Measurements from ENCODE around the gene KCNQ1.

Gene KCNQ1

DNA sequence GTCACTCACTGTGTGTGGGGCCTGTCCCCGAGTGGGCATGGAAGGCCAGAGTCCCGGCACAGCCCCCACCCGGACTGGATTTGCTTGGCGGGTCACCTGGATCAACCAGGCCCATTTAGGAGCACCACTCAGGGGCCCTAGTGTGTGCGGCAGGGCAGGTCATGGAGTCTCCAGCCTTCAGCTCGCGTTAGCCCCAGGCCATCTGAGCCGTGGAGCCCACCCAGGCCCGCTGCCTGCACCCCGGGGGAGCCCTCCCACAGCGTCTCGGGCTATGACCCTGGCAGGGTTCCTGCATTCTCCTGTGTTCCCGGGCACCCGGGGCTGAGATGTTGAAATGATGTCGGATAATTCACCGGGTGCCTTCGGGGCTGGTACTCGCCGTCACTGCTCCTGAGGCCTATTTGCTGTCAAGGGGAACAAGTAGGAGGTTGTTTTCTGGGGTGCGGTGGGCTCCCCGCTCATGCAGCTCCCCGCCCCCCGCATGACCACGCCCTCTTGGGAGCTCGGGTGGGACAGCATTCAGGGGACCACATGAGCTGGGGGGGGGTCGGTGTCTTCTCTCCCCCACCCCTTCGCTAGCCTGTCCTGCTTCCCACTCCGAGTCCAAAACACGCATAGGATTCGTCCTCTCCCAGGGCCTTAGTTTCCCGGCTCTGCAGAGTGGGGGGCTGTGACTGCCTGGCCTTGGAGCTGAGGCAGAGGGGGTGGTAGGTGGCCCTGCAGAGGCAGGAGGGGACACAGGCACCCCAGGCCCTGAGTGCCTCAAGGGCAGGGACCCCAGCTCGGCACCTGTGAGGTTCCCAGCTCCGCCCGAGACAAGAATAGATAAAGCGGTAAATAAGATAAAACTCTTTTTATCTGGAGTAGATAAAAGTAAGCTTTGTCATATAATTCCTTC, 77.2 kb downstream of the KCNQ1 start:
- DNase-seq (ENCODE audit: low read depth in 2 of 2), result no peak

DNA sequence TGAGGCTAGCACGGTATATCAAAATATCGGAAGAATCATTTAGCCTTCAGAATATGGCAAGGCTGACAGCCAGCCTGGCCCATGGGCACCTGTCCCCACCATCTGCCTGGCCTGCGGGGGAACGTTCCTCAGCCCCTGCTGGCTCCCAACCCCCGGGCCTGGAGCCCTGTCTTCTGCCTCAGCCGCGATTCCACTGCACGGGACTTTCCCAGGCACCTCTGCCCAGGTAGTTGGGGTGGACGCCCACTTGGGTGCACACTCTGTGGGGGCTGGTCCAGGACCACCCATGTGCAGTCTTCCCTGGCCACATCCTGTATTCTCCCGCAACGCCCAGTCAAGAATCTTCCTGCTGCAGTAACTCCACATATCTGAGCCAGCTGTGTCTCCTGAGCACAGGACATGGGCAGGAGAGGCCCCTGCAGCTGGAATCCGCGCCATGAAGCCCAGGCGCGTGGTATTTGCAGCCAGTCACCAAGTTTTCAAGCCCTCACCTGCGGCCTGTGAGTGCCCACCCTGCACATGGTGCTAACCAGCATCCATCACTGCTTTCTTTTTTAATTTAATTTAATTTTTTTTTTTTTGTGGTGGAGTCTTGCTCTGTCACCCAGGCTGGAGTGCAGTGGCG, 77.9 kb downstream of the KCNQ1 start:
- DNase-seq (ENCODE audit: low read depth in 2 of 2), result no peak

DNA sequence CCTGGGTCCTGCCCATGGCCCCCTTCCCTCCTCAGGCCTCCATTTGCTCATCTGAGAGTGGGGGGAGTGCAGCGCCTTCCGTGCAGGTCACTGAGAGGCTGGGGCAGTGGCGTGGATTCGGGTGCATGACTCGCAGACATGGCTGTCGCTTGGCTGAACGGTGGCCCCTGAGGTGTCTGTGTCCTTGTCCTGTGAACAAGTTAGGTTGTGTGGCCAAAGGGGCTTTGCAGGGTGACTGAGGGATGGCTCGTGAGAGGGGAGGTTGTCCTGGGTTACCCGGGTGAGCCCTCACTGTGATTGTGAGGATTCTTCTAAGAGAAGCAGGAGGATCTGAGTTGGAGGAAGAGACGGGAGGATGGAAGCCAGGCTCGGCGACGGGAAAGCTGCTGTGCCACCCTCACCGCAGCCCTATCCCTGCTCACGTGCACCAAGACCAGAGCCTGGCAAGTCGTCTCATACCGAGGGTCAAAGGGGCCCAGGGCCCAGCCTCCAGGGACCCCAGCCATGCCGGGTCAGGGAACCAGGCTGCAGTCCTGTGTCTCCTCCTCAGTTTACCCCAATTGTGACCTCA, 79.1 kb downstream of the KCNQ1 start:
- DNase-seq (ENCODE audit: low read depth in 2 of 2), result no peak

DNA sequence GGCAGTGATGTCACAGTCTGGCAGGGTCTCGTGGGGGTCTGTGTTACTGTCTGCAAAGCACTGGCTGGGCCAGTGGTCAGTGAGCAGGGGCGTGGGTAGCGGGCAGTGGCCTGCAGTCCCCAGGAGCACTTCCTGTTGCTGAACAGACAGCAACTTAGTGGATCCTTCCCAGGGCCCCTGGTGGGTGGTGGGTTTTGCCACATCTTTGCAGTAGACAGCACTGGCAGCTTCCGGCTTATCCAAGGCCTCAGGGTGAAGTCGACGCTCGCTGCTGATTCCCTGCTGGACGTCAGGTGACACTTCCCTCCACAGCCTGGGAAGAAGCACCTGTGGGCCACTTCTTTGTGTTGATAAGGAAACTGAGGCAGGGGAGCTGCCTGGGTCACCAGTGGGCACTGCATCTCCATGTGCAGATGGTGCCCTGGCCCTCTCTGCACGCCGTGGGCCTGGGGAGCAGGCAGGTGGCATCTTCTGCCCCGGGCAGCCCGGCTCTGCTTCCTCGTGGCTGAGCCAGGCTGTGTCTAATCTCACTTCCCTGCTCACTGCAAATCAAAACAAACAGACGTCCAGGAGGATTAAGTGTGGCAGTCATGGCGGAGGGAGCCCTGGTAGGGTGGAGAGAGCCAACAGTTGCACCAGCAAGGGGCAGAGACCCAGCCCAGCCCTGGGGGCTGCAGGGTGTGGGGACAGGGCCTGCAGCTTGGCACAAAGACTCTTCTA, 79.8 kb downstream of the KCNQ1 start:
- DNase-seq (ENCODE audit: low read depth in 2 of 2), result no peak

DNA sequence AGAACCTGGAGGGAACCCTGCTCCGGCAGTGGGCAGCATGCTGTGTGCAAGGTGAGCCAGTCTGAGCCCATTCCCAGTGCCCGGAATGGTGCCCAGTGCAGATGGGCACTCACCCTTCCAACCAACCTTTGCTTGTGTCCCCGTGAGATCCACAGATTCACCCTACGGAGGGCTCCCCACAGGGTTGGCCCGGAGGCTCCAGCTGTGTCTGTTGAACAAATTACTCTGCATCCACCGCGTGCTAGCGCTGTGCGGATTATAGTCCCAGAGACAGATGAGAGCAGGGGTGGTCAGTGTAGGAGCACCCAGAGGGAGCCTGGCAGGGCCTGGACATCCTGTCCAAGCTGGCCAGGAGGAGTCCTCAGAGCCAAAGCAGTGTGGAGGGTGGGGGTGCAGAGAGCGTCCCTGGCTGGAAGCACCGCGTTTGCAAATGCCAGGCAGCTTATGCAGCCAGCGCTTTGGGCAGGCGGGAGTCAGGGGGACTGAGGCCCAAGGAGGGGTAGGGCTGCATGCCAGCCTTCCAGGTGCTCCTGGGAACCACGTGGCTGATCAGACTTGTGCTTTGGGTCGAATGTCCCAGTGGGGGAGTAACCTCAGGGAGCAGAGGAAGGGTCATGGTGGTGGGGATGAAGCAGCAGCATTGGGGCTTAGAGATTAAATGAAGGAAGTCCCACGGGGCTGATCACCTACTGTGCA, 80.5 kb downstream of the KCNQ1 start:
- no peak for DNase-seq (ENCODE audit: low read depth in 2 of 2)

DNA sequence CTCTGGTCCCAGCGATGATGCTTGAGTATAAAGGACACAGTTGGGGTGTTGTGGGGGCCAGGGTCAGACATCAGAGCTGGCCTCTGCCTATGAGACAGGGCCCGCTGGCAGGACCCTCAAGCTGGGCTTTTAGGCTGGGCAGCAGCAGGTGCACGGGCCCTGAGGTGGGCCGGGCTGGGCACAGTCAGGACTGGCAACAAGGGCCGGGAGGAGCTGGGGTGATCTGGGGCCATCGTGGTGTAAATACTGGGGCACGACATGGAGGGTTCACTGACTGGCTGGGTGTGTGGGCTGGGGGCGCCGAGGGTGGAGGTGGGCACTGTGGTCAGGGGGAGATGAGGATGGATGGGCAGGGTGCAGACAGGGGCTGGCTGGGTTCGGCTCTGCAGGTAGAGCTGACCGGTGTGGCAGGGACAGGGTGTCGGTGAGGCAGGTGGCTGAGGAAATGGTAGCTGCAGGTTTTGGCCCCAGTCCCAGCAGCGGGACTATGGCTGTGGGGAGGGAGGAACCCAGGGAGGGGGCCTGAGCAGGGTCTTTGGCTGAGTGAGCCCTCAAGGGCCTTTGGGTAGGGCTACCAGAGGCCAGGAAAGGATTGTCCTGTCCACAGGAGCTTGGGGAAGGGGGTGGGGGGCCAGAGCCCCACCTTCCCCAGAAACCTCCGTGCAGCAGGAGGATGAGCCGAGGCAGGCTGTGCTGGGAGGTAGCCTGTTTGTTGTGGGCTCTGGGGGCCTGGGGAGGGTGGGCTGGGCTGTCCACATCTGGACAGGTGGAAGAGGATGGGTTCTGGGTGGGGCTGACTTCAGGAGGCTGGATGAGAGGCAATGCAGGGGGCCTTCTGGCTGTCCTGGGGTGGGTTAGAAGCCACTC, 81.4 kb downstream of the KCNQ1 start:
- no peak for DNase-seq (ENCODE audit: low read depth in 2 of 2)

DNA sequence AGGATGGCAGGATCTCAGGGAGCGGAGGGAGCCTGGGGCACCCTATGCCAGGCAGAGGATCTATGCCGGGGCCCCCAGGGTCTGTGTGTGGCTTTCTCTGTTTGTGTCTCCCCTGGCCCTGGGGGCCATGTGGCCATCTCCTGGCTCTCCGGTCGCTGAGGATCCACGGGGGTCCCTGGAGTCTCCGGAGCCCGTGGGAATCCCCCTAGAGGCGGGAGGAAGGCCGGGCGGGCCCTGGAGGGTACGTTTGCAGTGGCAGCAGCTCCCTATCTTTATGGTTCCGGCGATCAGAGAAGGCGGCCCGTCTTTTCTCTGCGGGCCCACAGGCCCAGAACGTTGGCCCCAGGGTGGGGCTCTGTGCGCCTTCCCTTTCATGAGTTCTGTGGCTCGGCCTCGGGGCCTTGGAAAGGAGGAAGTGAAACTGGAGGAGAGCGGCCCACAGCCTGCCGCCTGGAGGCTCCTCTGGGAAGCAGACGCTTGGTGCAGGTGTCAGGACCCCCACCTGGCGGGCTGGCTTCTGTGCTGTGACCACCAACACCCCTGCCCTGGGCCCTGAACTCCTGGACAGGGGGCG, 82.1 kb downstream of the KCNQ1 start:
- no peak for DNase-seq (ENCODE audit: low read depth in 2 of 2)

DNA sequence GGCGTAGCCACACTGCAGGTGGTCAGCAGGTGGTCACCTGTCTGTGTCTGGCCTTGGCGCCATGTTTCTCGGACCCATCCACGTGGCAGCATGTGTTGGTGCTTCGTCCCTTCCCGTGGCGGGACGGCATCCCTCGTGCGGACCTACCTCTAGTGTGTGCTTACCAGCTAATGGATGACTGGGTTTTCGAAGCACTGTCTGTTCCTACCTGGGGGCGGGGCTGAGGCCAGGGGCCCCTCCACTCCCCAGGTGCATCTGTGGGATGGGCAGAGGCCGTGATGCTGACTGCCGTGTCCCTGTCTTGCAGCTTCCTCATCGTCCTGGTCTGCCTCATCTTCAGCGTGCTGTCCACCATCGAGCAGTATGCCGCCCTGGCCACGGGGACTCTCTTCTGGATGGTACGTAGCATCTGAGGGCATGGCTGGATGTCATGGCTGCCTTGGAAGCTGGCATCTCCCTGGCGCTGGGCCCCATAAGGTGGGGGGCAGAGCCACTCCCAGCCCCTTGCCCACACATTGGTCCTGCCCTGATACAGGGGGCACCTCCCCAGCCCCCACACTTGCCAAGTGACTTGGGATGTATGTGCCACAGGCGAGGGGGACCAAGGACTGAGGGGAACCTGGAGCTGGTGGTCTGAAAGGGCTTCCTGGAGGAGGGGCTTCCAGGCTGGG, 82.9 kb downstream of the KCNQ1 start:
- no peak for DNase-seq (ENCODE audit: low read depth in 2 of 2)

DNA sequence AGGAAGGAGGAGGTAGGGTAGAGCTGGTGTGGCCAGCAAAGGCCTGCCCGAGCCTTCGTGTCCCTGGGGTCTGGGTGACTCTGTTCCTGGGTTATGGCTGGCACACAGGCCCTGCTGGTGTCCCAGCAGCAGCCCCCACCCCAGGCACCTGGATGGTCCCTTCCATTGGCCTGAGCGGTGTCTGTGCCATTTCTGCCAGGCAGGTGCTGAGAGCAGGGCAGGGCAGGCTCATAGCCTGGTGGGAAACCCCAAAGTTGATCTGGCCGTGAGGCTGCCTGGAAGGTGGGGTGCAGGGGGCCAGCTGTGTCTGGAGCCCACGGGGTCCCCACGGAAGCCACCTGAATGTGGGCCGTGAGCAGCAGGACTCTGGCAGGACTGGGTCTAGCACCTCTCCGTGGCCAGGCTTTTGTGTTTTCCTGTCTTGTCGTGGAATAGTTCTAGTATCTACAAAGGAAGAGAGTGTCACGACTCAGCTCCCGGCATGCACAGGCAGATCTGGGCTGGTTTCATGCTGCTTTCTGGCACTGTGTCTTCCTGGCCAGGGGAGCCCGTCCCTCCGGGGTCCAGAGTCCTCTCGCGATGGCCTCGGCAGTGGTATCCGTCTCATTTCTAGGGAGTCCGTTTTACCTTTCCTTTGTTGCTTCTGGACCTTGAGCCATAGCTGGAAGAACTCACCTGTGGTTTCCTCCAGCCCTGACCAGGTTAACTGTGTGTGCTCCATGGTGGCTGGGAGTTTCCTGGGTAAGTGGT, 83.7 kb downstream of the KCNQ1 start:
- no peak for DNase-seq (ENCODE audit: low read depth in 2 of 2)

DNA sequence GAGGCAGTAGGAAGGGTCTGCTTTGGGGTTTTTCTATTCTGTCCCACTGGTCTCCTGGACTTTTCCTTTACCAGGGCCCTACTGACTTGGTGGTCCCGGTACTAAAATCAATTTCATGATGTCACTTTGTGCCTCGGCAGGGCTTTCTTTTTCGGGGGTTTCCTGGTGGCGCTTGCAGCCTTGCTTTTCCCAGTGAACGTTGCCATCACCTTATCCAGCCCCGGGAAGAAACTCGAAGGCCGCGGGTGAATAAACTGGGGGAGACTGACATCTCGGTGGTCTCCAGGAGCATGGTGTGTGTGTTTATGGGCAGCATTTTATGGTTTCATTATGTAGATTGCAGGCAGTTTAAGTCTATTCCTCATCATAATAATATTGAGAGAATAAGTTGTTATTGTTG, 84.4 kb downstream of the KCNQ1 start:
- DNase-seq (ENCODE audit: low read depth in 2 of 2), result no peak

DNA sequence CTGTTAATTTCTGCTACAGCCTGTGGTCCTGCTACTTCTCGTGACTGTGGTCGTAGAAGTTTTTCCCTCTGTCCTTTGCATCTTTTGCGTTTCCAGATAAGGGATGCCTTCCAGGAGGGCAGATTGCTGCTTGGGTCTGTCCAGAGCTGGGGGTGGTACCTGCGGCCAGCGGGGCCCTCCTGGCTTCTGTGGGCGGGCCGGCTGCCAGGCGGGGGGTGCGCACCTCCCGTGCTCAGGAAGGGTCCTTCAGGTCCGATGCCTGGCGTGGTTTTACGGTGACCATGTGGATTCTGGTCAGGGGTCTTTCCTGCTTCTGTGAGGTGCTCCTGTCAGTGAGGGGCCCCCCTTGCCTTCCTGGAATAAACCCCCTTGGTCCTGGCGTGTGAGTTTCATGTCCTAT, 84.8 kb downstream of the KCNQ1 start:
- no peak for DNase-seq (ENCODE audit: low read depth in 2 of 2)

DNA sequence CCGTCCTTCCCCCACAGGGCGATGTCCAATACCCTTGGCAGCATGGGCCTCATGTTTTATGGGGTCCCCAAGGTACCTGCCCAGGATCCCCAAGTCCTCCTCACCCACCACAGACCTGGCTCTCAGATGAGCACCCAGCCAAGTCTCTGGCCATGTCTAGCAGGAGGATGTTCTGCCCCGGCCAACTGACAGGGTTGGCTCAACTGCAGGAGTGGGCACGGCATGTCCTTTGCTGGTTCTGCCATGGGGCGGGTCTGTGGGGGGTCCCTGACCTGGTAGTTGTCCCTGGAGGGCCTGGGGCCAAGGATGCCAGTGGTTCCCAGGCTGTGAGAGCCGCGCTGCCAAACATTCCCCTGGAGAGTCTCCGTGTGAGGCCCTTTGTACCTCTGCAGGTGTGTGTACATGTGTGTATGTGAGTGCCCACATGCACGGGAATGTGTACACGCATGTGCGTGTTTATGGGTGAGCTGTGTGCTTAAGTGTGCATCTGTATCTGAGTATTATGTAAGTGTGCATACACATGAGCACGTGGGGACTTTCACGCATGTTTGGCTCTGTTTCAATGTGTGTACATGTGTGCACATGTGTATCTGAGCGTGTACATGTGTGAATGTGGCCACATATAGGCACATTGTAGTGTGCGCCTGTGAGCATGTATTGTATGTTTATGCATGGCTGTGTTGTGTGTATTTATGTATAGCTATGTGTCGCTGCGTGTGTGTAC, 85.5 kb downstream of the KCNQ1 start:
- no peak for DNase-seq (ENCODE audit: low read depth in 2 of 2)

DNA sequence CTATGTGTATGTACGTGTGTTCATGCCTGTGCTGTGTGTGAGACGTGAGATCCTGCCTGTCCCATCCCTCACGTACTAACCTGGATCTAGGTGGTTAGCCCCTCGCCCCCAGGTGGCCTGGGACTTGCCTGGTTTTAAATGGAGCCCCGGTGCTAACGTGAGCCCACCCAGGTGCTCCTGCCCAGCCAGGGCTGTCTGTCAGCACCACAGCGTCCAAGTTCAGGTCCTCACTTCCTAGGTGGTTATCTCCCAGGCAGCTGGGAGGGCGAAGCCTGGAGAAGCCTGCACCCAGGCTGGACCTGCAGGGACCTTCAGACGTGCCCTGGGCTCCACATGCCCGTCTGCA, 86.0 kb downstream of the KCNQ1 start:
- no peak for DNase-seq (ENCODE audit: low read depth in 2 of 2)

DNA sequence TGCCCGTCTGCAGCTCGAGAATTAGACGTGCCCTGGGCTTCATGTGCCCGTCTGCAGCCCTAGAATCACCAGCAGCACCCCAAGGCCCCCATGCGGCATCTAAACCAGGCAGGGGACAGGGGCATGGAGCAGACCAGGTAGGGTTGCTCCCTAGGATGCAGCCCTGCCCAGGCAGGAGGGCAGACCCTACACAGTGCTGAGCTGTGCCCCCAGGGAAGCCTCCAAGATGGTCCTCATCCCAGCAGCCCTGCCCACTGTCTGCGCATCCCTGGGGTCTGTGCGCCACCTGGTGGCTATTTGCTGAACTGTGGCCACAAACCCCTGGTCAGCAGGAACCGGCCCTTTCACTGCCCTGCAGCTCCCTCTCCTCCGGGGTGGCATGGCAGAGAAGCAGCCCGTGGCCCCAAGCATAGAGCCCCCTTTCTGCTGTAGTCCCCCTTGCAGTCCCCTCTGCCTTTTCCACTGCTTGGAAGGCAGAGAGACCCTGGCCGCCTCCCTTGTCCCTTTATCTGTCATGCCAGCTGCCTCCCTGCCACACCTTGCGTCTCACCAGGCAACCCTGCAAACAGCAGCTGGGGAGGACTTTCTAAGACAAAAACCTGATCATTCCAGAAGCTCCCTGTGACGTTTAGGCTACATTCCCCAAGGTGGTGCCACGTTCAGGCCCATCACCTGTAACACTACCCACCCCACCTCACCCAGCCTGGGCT, 86.6 kb downstream of the KCNQ1 start:
- peak; percentile 30 to 36 for DNase-seq (ENCODE audit: low read depth in 2 of 2)

DNA sequence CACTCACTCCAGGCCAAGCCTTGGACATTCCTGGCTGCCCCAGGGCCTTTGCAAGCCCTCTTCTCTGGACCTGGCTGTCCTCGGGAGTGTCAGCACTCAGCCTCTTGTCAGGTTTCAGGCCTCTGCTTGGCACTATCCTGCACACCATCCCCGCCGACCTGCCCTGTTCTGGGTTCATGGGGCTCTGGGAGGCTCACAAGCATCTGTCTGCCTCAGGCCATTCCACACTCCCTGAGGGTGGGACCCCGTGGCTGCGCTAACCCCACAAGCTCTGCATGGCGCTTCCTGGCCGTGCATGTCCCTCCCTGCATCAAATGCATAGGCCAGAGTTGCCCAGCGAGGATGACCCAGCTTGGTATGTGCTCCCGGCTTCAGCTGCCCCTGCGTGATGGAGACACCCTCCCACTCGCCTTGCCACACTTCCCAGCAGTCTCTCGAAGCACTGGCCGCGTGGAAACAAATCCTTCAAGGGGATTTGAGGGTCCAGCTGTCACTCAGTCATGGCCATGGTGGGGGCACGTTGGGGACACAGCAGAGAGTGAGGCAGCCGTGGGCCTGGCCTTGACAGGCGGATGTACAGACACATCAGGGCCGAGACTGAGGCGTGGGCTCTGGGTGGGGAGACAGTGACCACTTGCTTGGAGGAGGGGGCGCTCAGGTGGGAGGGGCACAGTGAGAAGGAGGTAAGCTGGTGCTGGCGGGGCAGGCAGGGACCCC, 87.3 kb downstream of the KCNQ1 start:
- no peak for DNase-seq (ENCODE audit: low read depth in 2 of 2)

DNA sequence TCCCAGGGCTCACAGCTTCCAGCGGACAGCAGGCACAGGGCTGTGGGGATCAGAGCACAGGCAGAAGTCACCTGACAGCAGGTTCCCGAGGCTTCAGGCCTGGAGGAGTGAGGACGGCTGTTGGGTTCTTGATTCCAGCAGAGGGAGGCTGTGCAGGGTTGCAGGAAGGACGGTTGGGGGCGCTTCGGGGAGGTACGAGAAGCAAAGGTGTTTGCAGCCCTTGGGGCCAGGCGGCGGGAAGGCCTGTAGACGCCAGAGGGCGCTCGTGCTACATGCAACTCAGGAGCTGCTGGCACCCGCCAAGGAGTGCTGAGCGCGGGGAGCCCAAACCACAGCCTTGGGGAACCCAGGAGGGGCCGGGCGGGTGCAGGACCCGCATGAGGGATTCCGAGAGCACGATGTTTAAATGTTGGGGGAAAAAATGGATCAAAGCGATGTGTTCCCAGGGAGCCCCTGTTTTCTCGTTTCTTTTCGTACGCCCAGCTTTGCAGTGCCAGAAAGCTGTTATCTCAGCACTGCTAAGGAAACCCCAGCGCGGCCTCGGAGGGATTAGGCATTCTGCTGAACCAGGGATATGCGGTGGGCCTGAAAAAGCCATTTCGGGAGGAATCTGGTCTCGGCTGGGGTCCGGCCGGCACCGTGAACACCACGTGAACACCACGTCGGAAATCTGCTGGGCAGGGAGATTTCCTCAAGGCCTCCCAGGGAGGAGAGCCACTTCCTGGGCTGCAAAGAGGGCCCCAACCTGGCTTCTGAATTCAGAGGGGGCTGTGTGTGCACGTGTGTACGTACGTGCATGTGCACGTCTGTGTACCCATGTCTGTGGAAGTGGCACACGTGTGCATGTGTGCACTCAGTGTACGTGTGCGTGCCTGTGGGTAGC, 88.1 kb downstream of the KCNQ1 start:
- DNase-seq (ENCODE audit: low read depth in 2 of 2), result peak; percentile 84 to 85

All from stimulated activated CD8-positive, alpha-beta memory T cell treated with anti-CD3 and anti-CD28 coated beads, Interleukin-15, amount 100 ng/mL, for 48 hours (primary cell).